Upper lobe of left lung (tissue), 6 donors: Measurements from ENCODE around the gene COA5. TPM values are rescaled to one million over a fixed set of nuclear protein-coding genes. Genes with fewer than 3 reads are reported as not detected.

Experiments used
- ATAC-seq, 2 donors: fragments of 200-7000 bp; cut with Tn5 transposase; one replicate each; pipeline ENCODE4 v1.9.1; 2022; ENCODE audit warnings: mild to moderate bottlenecking in 2 of 2, moderate library complexity in 2 of 2; ENCODE audit not compliant: low FRiP score in 2 of 2
- DNase-seq, 2 donors: peaks; one replicate each; pipeline ENCODE4 v3.0.0-alpha.2; 2019 to 2020
- H3K27ac ChIP-seq, 4 donors: fragments of 200-600 bp; sonication (generic); one replicate each; pipeline ENCODE4 v1.5.1; 2016 to 2019
- H3K27me3 ChIP-seq, 4 donors: fragments of 200-600 bp; sonication (generic); one replicate each; pipeline ENCODE4 v1.5.1; 2017 to 2019
- H3K36me3 ChIP-seq, 4 donors: fragments of 200-600 bp; sonication (generic); one replicate each; pipeline ENCODE4 v1.5.1; 2016 to 2019
- H3K4me1 ChIP-seq, 4 donors: fragments of 200-600 bp; sonication (generic); one replicate each; pipeline ENCODE4 v1.5.1; 2018 to 2019
- H3K4me3 ChIP-seq, 4 donors: fragments of 200-600 bp; sonication (generic); one replicate each; pipeline ENCODE4 v1.5.1; 2017 to 2019; ENCODE audit warnings: mild to moderate bottlenecking in 2 of 4, moderate library complexity in 1 of 4
- H3K9me3 ChIP-seq, 4 donors: fragments of 200-600 bp; sonication (generic); one replicate each; pipeline ENCODE4 v1.5.1; 2018 to 2019
- CTCF ChIP-seq, 6 experiments: fragments of 450-650 bp in 4 of 6; fragments of 200-600 bp in 2 of 6; sonication (generic) in 2 of 6; IDR thresholded peaks; one replicate each; pipeline ENCODE4 v1.5.1; 2016 to 2019; ENCODE audit warnings: antibody characterized with exemption in 6 of 6
- EP300 ChIP-seq, 4 donors: sonication (generic); formaldehyde crosslinking; IDR thresholded peaks; one replicate each; pipeline ENCODE4 v1.5.1; 2017; ENCODE audit warnings: antibody characterized with exemption in 4 of 4, control low read depth in 2 of 4
- POLR2A ChIP-seq, 4 donors: fragments of 450-650 bp; IDR thresholded peaks; one replicate each; pipeline ENCODE4 v1.5.1; 2016 to 2017; ENCODE audit warnings: antibody characterized with exemption in 4 of 4, mild to moderate bottlenecking in 2 of 4
- POLR2AphosphoS5 ChIP-seq, 2 donors: sonication (generic); formaldehyde crosslinking; IDR thresholded peaks; one replicate each; pipeline ENCODE4 v1.5.1; 2017; ENCODE audit warnings: antibody characterized with exemption in 2 of 2
- WGBS, 2 donors: methylation state at CpG; one replicate each; pipeline ENCODE4 v1.1.5; 2017 to 2018; 5-methylcytosine and 5-hydroxymethylcytosine counted together
- total RNA-seq, 6 donors: library from RNA; depleted of rRNA in 4 of 6; stranded (reverse); fragments of >200 nt in 4 of 6; gene quantifications; one replicate each; pipeline versions ENCODE4 v1.1.0 to v1.2.1, GENCODE V29; 2016 to 2021
- donor health status: DM: no; HTN: no; CAD: no; lungs with moderate emphysema.
- donor health status: DM: no; HTN: yes; CAD: no; lungs with severe emphysema.

COA5 gene
- total RNA-seq, 6 donors from 2014 or later = 22.8 to 37.7 (median 27.0) TPM

GRCh38 chr2:98607741-98608115 is 584 bp downstream of the COA5 start:
- no peaks in the 10 kb centered on the region for H3K27me3 ChIP-seq
- ATAC-seq = peak in 1 of 2 donors; percentile 23
- no peak for DNase-seq
- WGBS, 2 donors = 4 to 9% methylated on average over 4 to 7 of the region's 7 CpGs
- TF ChIP-seq CTCF (IDR thresholded peaks at IDR 0.05) = no peak
- TF ChIP-seq POLR2A (IDR thresholded peaks at IDR 0.05) = no peak
- no peak for TF ChIP-seq POLR2AphosphoS5 (IDR thresholded peaks at IDR 0.05)
- TF ChIP-seq EP300 (IDR thresholded peaks at IDR 0.05) = no peak
- H3K4me3 ChIP-seq = peak overlapping the region; percentile 75 to 89 (median 82)
- no peaks in the 10 kb centered on the region for H3K9me3 ChIP-seq
- H3K36me3 ChIP-seq = peaks cover 5 to 33% (median 15%) of the 10 kb centered on the region in 4 donors
- H3K27ac ChIP-seq = peak overlapping the region; percentile 94 to 99 (median 96)
- peaks cover 34 to 60% (median 40%) of the 10 kb centered on the region in 4 donors for H3K4me1 ChIP-seq

- H3K27ac ChIP-seq = no peak overlapping the region
- TF ChIP-seq POLR2AphosphoS5 (IDR thresholded peaks at IDR 0.05) = no peak
- TF ChIP-seq CTCF (IDR thresholded peaks at IDR 0.05) = no peak
- TF ChIP-seq POLR2A (IDR thresholded peaks at IDR 0.05) = no peak
- no peak for TF ChIP-seq EP300 (IDR thresholded peaks at IDR 0.05)
- H3K4me1 ChIP-seq = peaks cover 34 to 62% (median 40%) of the 10 kb centered on the region in 4 donors
- no peaks in the 10 kb centered on the region for H3K9me3 ChIP-seq
- DNase-seq = no peak
- H3K4me3 ChIP-seq = peak overlapping the region in 3 of 4 donors; percentile 75 to 89 (median 88)
- H3K27me3 ChIP-seq = no peaks in the 10 kb centered on the region
- no peak for ATAC-seq
- peaks cover 0 to 33% (median 11%) of the 10 kb centered on the region in 4 donors for H3K36me3 ChIP-seq
- 40 to 45% methylated on average over 6 of the region's 6 CpGs for WGBS, 2 donors
Observed at GRCh38 chr2:98607104-98607503, 1.2 kb downstream of the COA5 start.

- Histone ChIP-seq H3K4me3 (no peak overlapping the region), H3K9me3 (no peaks in the 10 kb centered on the region), H3K36me3 (peaks cover 4 to 33% (median 13%) of the 10 kb centered on the region in 4 donors), H3K27me3 (no peaks in the 10 kb centered on the region), H3K27ac (no peak overlapping the region), H3K4me1 (peaks cover 34 to 55% (median 38%) of the 10 kb centered on the region in 4 donors)
- WGBS, 2 donors = 90 to 92% methylated on average over 7 of the region's 7 CpGs
- TF ChIP-seq CTCF (IDR thresholded peaks at IDR 0.05) (no peak), EP300 (IDR thresholded peaks at IDR 0.05) (no peak), POLR2AphosphoS5 (IDR thresholded peaks at IDR 0.05) (no peak), POLR2A (IDR thresholded peaks at IDR 0.05) (no peak)
- no peak for ATAC-seq
- DNase-seq = no peak
Observed at GRCh38 chr2:98606431-98606830, 1.9 kb downstream of the COA5 start.

GRCh38 chr2:98605076-98605475 is 3.2 kb downstream of the COA5 start:
- ATAC-seq (no peak), DNase-seq (no peak)
- WGBS, 2 donors = 76 to 78% methylated on average over 3 of the region's 3 CpGs
- TF ChIP-seq CTCF (IDR thresholded peaks at IDR 0.05) (no peak), EP300 (IDR thresholded peaks at IDR 0.05) (no peak), POLR2A (IDR thresholded peaks at IDR 0.05) (no peak), POLR2AphosphoS5 (IDR thresholded peaks at IDR 0.05) (no peak)
- H3K36me3 ChIP-seq = peaks cover 0 to 36% (median 22%) of the 10 kb centered on the region in 4 donors
- H3K4me1 ChIP-seq = peaks cover 23 to 42% (median 26%) of the 10 kb centered on the region in 4 donors
- no peaks in the 10 kb centered on the region for H3K27me3 ChIP-seq
- H3K9me3 ChIP-seq = no peaks in the 10 kb centered on the region
- no peak overlapping the region for H3K4me3 ChIP-seq
- no peak overlapping the region for H3K27ac ChIP-seq

- WGBS, 2 donors = 85 to 100% methylated on average over 2 of the region's 2 CpGs
- peaks cover 3 to 41% (median 28%) of the 10 kb centered on the region in 4 donors for H3K36me3 ChIP-seq
- DNase-seq (no peak), ATAC-seq (no peak)
- no peaks in the 10 kb centered on the region for H3K9me3 ChIP-seq
- H3K27me3 ChIP-seq = no peaks in the 10 kb centered on the region
- no peak for TF ChIP-seq POLR2AphosphoS5 (IDR thresholded peaks at IDR 0.05)
- TF ChIP-seq POLR2A (IDR thresholded peaks at IDR 0.05) = no peak
- TF ChIP-seq CTCF (IDR thresholded peaks at IDR 0.05) = no peak
- TF ChIP-seq EP300 (IDR thresholded peaks at IDR 0.05) = no peak
- H3K4me1 ChIP-seq = peaks cover 17 to 36% (median 21%) of the 10 kb centered on the region in 4 donors
- H3K27ac ChIP-seq = no peak overlapping the region
- no peak overlapping the region for H3K4me3 ChIP-seq
Observed at GRCh38 chr2:98604547-98604946, 3.8 kb downstream of the COA5 start.
